ENCODE measurements around the gene MT1E. TPM values are rescaled to one million over a fixed set of nuclear protein-coding genes. Genes with fewer than 3 reads are reported as not detected.
A peak's percentile ranks its signal among the peaks of the same experiment; 100 is the strongest.
"Not testable (repeated sequence)": the region's sequence is repeated elsewhere in the genome, so short reads cannot be mapped to it uniquely, and the experiment has no call there.

MT1E gene
- total RNA-seq, 1 experiment from 2014 or later: 114 TPM

DNA sequence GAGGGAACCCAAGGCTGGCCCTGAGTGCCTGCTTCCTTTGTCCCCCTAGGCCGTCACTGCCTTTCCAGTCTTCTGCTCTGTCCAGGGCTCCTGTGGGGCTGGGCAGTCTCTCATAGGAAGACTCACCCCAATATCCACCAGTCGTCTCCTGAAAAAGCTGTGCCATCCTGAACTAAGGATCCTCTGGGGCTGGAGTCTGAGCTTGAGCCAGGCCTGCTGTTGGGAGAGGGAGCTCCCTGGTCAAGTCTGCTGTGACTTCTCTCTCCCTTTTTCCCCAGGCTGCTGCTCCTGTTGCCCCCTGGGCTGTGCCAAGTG lies 45.0 kb downstream of the MT1E start:
- ATAC-seq: no peak
- Mint-ChIP-seq H3K4me1 (peaks cover 58% of the 10 kb centered on the region), H3K9me3 (no peaks in the 10 kb centered on the region), H3K27ac (no peak overlapping the region), H3K4me3 (peak overlapping the region; percentile 74), H3K27me3 (ENCODE audit: low read depth) (peaks cover 85% of the 10 kb centered on the region), H3K36me3 (no peaks in the 10 kb centered on the region)
- POLR2A ChIA-PET: interaction anchor here (0.8 to 1.6 kb wide), 3 partner anchors 13 to 59 kb away, joined by 3 to 10 read pairs (median 4); partner anchors contain the start of gene MT1F
- TF ChIP-seq ZNF396 (CRISPR knock-in tag; IDR thresholded peaks at IDR 0.05; ENCODE audit: borderline replicate concordance): no peak
- TF ChIP-seq GRHL2 (CRISPR knock-in tag; IDR thresholded peaks at IDR 0.05; ENCODE audit: insufficient replicate concordance, severe bottlenecking): no peak
- TF ChIP-seq OVOL2 (CRISPR knock-in tag; IDR thresholded peaks at IDR 0.05; ENCODE audit: borderline replicate concordance): no peak
- no peak for TF ChIP-seq NR1H2 (CRISPR knock-in tag; IDR thresholded peaks at IDR 0.05)
- TF ChIP-seq, protein P1, sequence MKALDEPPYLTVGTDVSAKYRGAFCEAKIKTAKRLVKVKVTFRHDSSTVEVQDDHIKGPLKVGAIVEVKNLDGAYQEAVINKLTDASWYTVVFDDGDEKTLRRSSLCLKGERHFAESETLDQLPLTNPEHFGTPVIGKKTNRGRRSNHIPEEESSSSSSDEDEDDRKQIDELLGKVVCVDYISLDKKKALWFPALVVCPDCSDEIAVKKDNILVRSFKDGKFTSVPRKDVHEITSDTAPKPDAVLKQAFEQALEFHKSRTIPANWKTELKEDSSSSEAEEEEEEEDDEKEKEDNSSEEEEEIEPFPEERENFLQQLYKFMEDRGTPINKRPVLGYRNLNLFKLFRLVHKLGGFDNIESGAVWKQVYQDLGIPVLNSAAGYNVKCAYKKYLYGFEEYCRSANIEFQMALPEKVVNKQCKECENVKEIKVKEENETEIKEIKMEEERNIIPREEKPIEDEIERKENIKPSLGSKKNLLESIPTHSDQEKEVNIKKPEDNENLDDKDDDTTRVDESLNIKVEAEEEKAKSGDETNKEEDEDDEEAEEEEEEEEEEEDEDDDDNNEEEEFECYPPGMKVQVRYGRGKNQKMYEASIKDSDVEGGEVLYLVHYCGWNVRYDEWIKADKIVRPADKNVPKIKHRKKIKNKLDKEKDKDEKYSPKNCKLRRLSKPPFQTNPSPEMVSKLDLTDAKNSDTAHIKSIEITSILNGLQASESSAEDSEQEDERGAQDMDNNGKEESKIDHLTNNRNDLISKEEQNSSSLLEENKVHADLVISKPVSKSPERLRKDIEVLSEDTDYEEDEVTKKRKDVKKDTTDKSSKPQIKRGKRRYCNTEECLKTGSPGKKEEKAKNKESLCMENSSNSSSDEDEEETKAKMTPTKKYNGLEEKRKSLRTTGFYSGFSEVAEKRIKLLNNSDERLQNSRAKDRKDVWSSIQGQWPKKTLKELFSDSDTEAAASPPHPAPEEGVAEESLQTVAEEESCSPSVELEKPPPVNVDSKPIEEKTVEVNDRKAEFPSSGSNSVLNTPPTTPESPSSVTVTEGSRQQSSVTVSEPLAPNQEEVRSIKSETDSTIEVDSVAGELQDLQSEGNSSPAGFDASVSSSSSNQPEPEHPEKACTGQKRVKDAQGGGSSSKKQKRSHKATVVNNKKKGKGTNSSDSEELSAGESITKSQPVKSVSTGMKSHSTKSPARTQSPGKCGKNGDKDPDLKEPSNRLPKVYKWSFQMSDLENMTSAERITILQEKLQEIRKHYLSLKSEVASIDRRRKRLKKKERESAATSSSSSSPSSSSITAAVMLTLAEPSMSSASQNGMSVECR (CRISPR knock-in tag; IDR thresholded peaks at IDR 0.05; ENCODE audit: borderline replicate concordance): no peak
- no peak for TF ChIP-seq ATF1 (CRISPR knock-in tag; IDR thresholded peaks at IDR 0.05)
- no peak for TF ChIP-seq ZNF232 (CRISPR knock-in tag; IDR thresholded peaks at IDR 0.05)
- no peak for TF ChIP-seq ELF4 (CRISPR knock-in tag; IDR thresholded peaks at IDR 0.05; ENCODE audit: low read depth)
- no peak for TF ChIP-seq TCF7 (CRISPR knock-in tag; IDR thresholded peaks at IDR 0.05; ENCODE audit: low read depth)
- CTCF ChIA-PET: interaction anchor here (3.6 kb wide), 1 partner anchor 31 kb away, joined by 24 read pairs; no protein-coding TSS in a partner anchor
- no peak for DNase-seq (ENCODE audit: low spot score)

DNA sequence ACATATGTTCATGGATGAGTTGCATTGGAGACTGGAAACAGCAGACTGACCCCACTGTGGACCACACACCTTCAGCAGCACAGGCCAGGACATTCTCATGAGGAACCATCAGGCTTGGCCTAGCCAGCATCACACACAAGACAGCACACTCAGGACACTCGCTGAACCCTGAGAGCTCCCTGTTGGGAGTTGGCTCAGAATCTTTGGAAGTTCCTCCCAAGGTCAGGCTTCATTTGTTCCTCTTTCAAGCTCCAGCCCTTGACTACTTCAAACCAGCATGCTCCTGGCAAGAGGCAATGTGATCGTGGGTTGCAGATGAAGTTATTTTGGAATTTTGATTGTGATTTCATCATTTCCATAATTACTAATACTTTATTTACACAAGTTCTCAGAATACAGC lies 46.1 kb downstream of the MT1E start:
- H3K9me3 Mint-ChIP-seq; ATAC-seq; H3K27ac Mint-ChIP-seq; DNase-seq (ENCODE audit: low spot score); H3K36me3 Mint-ChIP-seq; H3K4me3 Mint-ChIP-seq: not testable (repeated sequence)
- Mint-ChIP-seq H3K27me3 (ENCODE audit: low read depth) (peaks cover 78% of the 10 kb centered on the region), H3K4me1 (peaks cover 62% of the 10 kb centered on the region)
- ChIA-PET POLR2A (interaction anchor here (1.0 to 1.4 kb wide), 2 partner anchors 14 to 31 kb away, joined by 3 to 5 read pairs; partner anchors contain the start of gene MT1F), CTCF (interaction anchor here (0.6 to 3.6 kb wide), 2 partner anchors 30 to 231 kb away, joined by 3 to 24 read pairs; no protein-coding TSS in a partner anchor)

DNA sequence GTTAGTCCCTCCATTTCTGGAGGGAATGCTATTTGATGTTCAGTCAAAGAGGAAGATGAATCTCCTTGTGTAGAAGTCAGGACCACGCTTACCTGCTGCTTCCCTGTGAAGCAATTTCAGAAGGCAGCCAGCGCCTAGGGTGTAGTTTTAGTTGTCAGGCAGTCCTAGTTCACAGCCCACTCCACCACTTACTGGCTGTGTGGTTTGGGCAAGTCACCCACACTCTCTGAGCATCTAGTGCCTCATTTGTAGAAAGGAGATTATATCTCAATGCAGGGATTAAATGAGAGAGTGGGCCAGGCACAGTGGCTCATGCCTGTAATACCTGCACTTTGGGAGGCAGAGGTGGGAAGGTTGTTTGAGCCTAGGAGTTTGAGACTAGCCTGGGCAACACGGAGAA lies 46.6 kb downstream of the MT1E start:
- POLR2A ChIA-PET: interaction anchor here (1.0 to 1.4 kb wide), 3 partner anchors 15 to 47 kb away, joined by 3 to 5 read pairs (median 3); partner anchors contain the start of genes MT1E and MT1F

DNA sequence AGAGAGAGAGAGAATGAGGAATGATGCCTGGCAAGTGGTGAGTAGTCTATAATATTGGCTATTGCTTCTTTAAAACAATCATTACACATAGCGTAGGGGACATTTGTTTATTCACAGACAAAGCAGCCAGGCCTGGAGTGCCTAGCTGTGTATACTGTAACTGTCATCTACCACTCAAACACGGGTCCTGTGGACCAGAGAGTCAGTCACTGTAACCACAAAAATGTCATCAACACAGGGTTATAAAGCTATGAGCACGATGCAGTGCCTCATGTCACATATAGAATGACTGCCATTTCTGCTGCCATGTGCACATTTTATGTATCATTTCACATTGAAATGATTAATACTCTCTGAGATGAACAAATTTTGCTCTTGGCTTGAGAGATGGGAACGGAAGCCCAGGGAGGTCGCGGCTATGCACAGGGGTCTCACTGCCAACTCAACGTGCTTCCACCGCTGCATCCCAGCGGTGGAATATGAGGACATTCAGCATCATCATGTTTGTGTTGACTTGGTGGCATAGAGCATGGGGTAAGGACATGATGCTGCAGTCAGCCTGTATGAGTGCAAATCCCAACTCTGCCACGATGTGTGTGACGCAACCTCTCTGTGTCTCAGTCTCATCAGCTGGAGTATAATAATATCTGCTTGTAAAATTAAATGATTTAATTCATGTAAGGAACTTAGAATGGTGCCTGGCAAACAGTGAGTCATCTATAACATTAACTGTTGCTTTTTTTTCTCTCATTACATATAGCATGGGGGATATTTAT lies 47.4 kb downstream of the MT1E start:
- Mint-ChIP-seq H3K9me3 (no peaks in the 10 kb centered on the region), H3K27me3 (ENCODE audit: low read depth) (peaks cover 65% of the 10 kb centered on the region), H3K4me3 (no peak overlapping the region), H3K36me3 (no peaks in the 10 kb centered on the region), H3K27ac (no peak overlapping the region), H3K4me1 (peaks cover 63% of the 10 kb centered on the region)
- ChIA-PET POLR2A (interaction anchor here (1.3 kb wide), 1 partner anchor 47 kb away, joined by 3 read pairs; the partner anchor contains the start of gene MT1E), CTCF (interaction anchor here (0.8 to 2.6 kb wide), 8 partner anchors 13 to 171 kb away, joined by 3 to 46 read pairs (median 4); partner anchors contain the start of gene MT1F)
- DNase-seq (ENCODE audit: low spot score): no peak
- no peak for ATAC-seq
- TF ChIP-seq, protein P2, sequence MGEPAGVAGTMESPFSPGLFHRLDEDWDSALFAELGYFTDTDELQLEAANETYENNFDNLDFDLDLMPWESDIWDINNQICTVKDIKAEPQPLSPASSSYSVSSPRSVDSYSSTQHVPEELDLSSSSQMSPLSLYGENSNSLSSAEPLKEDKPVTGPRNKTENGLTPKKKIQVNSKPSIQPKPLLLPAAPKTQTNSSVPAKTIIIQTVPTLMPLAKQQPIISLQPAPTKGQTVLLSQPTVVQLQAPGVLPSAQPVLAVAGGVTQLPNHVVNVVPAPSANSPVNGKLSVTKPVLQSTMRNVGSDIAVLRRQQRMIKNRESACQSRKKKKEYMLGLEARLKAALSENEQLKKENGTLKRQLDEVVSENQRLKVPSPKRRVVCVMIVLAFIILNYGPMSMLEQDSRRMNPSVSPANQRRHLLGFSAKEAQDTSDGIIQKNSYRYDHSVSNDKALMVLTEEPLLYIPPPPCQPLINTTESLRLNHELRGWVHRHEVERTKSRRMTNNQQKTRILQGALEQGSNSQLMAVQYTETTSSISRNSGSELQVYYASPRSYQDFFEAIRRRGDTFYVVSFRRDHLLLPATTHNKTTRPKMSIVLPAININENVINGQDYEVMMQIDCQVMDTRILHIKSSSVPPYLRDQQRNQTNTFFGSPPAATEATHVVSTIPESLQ (CRISPR knock-in tag; IDR thresholded peaks at IDR 0.05): no peak
- TF ChIP-seq, protein P3, sequence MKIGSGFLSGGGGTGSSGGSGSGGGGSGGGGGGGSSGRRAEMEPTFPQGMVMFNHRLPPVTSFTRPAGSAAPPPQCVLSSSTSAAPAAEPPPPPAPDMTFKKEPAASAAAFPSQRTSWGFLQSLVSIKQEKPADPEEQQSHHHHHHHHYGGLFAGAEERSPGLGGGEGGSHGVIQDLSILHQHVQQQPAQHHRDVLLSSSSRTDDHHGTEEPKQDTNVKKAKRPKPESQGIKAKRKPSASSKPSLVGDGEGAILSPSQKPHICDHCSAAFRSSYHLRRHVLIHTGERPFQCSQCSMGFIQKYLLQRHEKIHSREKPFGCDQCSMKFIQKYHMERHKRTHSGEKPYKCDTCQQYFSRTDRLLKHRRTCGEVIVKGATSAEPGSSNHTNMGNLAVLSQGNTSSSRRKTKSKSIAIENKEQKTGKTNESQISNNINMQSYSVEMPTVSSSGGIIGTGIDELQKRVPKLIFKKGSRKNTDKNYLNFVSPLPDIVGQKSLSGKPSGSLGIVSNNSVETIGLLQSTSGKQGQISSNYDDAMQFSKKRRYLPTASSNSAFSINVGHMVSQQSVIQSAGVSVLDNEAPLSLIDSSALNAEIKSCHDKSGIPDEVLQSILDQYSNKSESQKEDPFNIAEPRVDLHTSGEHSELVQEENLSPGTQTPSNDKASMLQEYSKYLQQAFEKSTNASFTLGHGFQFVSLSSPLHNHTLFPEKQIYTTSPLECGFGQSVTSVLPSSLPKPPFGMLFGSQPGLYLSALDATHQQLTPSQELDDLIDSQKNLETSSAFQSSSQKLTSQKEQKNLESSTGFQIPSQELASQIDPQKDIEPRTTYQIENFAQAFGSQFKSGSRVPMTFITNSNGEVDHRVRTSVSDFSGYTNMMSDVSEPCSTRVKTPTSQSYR (CRISPR knock-in tag; IDR thresholded peaks at IDR 0.05): no peak
- TF ChIP-seq, protein P4, sequence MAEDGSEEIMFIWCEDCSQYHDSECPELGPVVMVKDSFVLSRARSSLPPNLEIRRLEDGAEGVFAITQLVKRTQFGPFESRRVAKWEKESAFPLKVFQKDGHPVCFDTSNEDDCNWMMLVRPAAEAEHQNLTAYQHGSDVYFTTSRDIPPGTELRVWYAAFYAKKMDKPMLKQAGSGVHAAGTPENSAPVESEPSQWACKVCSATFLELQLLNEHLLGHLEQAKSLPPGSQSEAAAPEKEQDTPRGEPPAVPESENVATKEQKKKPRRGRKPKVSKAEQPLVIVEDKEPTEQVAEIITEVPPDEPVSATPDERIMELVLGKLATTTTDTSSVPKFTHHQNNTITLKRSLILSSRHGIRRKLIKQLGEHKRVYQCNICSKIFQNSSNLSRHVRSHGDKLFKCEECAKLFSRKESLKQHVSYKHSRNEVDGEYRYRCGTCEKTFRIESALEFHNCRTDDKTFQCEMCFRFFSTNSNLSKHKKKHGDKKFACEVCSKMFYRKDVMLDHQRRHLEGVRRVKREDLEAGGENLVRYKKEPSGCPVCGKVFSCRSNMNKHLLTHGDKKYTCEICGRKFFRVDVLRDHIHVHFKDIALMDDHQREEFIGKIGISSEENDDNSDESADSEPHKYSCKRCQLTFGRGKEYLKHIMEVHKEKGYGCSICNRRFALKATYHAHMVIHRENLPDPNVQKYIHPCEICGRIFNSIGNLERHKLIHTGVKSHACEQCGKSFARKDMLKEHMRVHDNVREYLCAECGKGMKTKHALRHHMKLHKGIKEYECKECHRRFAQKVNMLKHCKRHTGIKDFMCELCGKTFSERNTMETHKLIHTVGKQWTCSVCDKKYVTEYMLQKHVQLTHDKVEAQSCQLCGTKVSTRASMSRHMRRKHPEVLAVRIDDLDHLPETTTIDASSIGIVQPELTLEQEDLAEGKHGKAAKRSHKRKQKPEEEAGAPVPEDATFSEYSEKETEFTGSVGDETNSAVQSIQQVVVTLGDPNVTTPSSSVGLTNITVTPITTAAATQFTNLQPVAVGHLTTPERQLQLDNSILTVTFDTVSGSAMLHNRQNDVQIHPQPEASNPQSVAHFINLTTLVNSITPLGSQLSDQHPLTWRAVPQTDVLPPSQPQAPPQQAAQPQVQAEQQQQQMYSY (CRISPR knock-in tag; IDR thresholded peaks at IDR 0.05): no peak

More for the DNA sequence above, 46.6 kb downstream of the MT1E start:
- not testable (repeated sequence) for ATAC-seq; H3K9me3 Mint-ChIP-seq; H3K27ac Mint-ChIP-seq; H3K36me3 Mint-ChIP-seq; DNase-seq (ENCODE audit: low spot score); H3K4me3 Mint-ChIP-seq
- Mint-ChIP-seq H3K4me1 (peaks cover 65% of the 10 kb centered on the region), H3K27me3 (ENCODE audit: low read depth) (peaks cover 73% of the 10 kb centered on the region)
- CTCF ChIA-PET: interaction anchor here (2.6 kb wide), 1 partner anchor 30 kb away, joined by 46 read pairs; no protein-coding TSS in a partner anchor

Data from WTC11 (cell line).